HG03095 (cell line): ENCODE measurements around the gene WNT8B.

Experiments
- ATAC-seq: cut with Tn5 transposase; IDR thresholded peaks from one replicate; pipeline ENCODE4 v1.9.1; 2021; ENCODE audit warnings: moderate library complexity; ENCODE audit not compliant: unreplicated experiment

WNT8B gene

GRCh38 chr10:100462709-100463108 is at the start of gene WNT8B:
Gene WNT8B (plus strand): TSS chr10:100463009. CDS start chr10:100463169, 160 bp downstream.
- no peak for ATAC-seq

GRCh38 chr10:100413173-100413572 is 49.6 kb upstream of the WNT8B start:
- ATAC-seq: no peak

GRCh38 chr10:100419911-100420449 is 42.8 kb upstream of the WNT8B start:
- ATAC-seq: no peak

GRCh38 chr10:100427374-100427773 is 35.4 kb upstream of the WNT8B start:
- ATAC-seq: no peak

- peak; percentile 76 for ATAC-seq
These were observed 29.3 kb upstream of the WNT8B start for GRCh38 chr10:100433253-100434240.

GRCh38 chr10:100436255-100436654 is 26.6 kb upstream of the WNT8B start:
- ATAC-seq: no peak

- no peak for ATAC-seq
These were observed 24.0 kb upstream of the WNT8B start for GRCh38 chr10:100438674-100439315.

- ATAC-seq: no peak
These were observed 20.3 kb upstream of the WNT8B start for GRCh38 chr10:100442548-100442947.

- ATAC-seq: no peak
These were observed 16.6 kb upstream of the WNT8B start for GRCh38 chr10:100446130-100446761.

- no peak for ATAC-seq
These were observed 15.1 kb upstream of the WNT8B start for GRCh38 chr10:100447663-100448062.

GRCh38 chr10:100448951-100449350 is 13.9 kb upstream of the WNT8B start:
- ATAC-seq: no peak

GRCh38 chr10:100468322-100468721 is 5.5 kb downstream of the WNT8B start:
- ATAC-seq: no peak

GRCh38 chr10:100468978-100469377 is 6.2 kb downstream of the WNT8B start:
- no peak for ATAC-seq

GRCh38 chr10:100469756-100470155 is 6.9 kb downstream of the WNT8B start:
- no peak for ATAC-seq

GRCh38 chr10:100470367-100470766 is 7.6 kb downstream of the WNT8B start:
- no peak for ATAC-seq

- ATAC-seq: no peak
These were observed 15.2 kb downstream of the WNT8B start for GRCh38 chr10:100477970-100478369.

GRCh38 chr10:100479037-100479436 is 16.2 kb downstream of the WNT8B start:
- no peak for ATAC-seq

GRCh38 chr10:100480002-100480401 is 17.2 kb downstream of the WNT8B start:
- no peak for ATAC-seq

- ATAC-seq: peak; percentile 95
These were observed 18.8 kb downstream of the WNT8B start for GRCh38 chr10:100481462-100482081.

- peak; percentile 62 for ATAC-seq
These were observed 19.5 kb downstream of the WNT8B start for GRCh38 chr10:100482181-100482833.
